M059J (cell line): ENCODE results near the gene SH2B2. TPM values are rescaled to one million over a fixed set of nuclear protein-coding genes. Genes with fewer than 3 reads are reported as not detected.
"Not testable (repeated sequence)": the region's sequence is repeated elsewhere in the genome, so short reads cannot be mapped to it uniquely, and the experiment has no call there.

Source experiments
- DNase-seq: peaks from one replicate; pipeline ENCODE4 v3.0.0-alpha.2; 2012; ENCODE audit warnings: low read depth
- total RNA-seq: library from RNA; depleted of rRNA; stranded (reverse); fragments of >200 nt; shearing (Covaris generic); gene quantifications from 2 replicates; pipeline ENCODE4 v1.2.3, GENCODE V29; 2014

SH2B2 gene
- total RNA-seq, 1 experiment from 2014 or later = 5.1 TPM

- DNase-seq = peak; percentile 53
Observed at GRCh38 chr7:102287111-102287980, 678 bp downstream of the SH2B2 start.

GRCh38 chr7:102287981-102288278, 1.3 kb downstream of the SH2B2 start:
- no peak for DNase-seq

GRCh38 chr7:102288285-102288930, 1.7 kb downstream of the SH2B2 start:
- DNase-seq = no peak

GRCh38 chr7:102289057-102289456, 2.4 kb downstream of the SH2B2 start:
- DNase-seq = no peak

- no peak for DNase-seq
Observed at GRCh38 chr7:102291056-102291915, 4.6 kb downstream of the SH2B2 start.

- DNase-seq = no peak
Observed at GRCh38 chr7:102291916-102292267, 5.2 kb downstream of the SH2B2 start.

GRCh38 chr7:102292813-102293798, 6.4 kb downstream of the SH2B2 start:
- DNase-seq = no peak

GRCh38 chr7:102294589-102294988, 7.9 kb downstream of the SH2B2 start:
- no peak for DNase-seq

- DNase-seq = no peak
Observed at GRCh38 chr7:102295346-102296178, 8.9 kb downstream of the SH2B2 start.

- no peak for DNase-seq
Observed at GRCh38 chr7:102296179-102296438, 9.4 kb downstream of the SH2B2 start.

- DNase-seq = no peak
Observed at GRCh38 chr7:102296514-102296913, 9.8 kb downstream of the SH2B2 start.

GRCh38 chr7:102297487-102298218, 11.0 kb downstream of the SH2B2 start:
- no peak for DNase-seq

- DNase-seq = no peak
Observed at GRCh38 chr7:102300643-102301221, 14.1 kb downstream of the SH2B2 start.

GRCh38 chr7:102301367-102301766, 14.7 kb downstream of the SH2B2 start:
- not testable (repeated sequence) for DNase-seq

GRCh38 chr7:102302025-102302424, 15.4 kb downstream of the SH2B2 start:
- DNase-seq = no peak

GRCh38 chr7:102303669-102304422, 17.2 kb downstream of the SH2B2 start:
- peak; percentile 52 for DNase-seq

- DNase-seq = no peak
Observed at GRCh38 chr7:102304668-102305067, 18.0 kb downstream of the SH2B2 start.

- DNase-seq = no peak
Observed at GRCh38 chr7:102305414-102306268, 19.0 kb downstream of the SH2B2 start.
